GM23338 (cell line): Measurements from ENCODE around the gene SLC20A1.

ENCODE experiments used
- CREB1 ChIP-seq: fragments of 250-450 bp; sonication (Bioruptor Pico); IDR thresholded peaks from 2 replicates; pipeline ENCODE4 v1.5.0; 2020; ENCODE audit warnings: low read depth, mild to moderate bottlenecking, moderate library complexity
- ETS1 ChIP-seq: IDR thresholded peaks from 2 replicates; pipeline ENCODE4 v1.6.1; 2016; ENCODE audit warnings: antibody characterized with exemption
- EZH2 ChIP-seq: fragments of 200-600 bp; sonication (generic); IDR thresholded peaks from one replicate; pipeline ENCODE4 v1.8.0; 2017; ENCODE audit warnings: antibody characterized with exemption, mild to moderate bottlenecking, low read depth; ENCODE audit not compliant: unreplicated experiment
- POLR2AphosphoS5 ChIP-seq: IDR thresholded peaks from 2 replicates; pipeline ENCODE4 v1.6.1; 2016; ENCODE audit warnings: antibody characterized with exemption, low read depth
- TF ChIP-seq, protein P1 (sequence below), 2 experiments: fragments of 200-600 bp in 1 of 2; sonication (generic) in 1 of 2; conservative IDR thresholded peaks; 2 replicates each; pipeline versions ENCODE4 v1.5.1 to v1.6.1; 2016 to 2017; ENCODE audit warnings: antibody characterized with exemption in 2 of 2, low read depth in 2 of 2, mild to moderate bottlenecking in 2 of 2, moderate library complexity in 1 of 2
- TF ChIP-seq, protein P2 (sequence below): IDR thresholded peaks from one replicate; pipeline ENCODE4 v1.6.1; 2018; ENCODE audit warnings: antibody characterized with exemption; ENCODE audit not compliant: unreplicated experiment

- TF ChIP-seq, protein P1, sequence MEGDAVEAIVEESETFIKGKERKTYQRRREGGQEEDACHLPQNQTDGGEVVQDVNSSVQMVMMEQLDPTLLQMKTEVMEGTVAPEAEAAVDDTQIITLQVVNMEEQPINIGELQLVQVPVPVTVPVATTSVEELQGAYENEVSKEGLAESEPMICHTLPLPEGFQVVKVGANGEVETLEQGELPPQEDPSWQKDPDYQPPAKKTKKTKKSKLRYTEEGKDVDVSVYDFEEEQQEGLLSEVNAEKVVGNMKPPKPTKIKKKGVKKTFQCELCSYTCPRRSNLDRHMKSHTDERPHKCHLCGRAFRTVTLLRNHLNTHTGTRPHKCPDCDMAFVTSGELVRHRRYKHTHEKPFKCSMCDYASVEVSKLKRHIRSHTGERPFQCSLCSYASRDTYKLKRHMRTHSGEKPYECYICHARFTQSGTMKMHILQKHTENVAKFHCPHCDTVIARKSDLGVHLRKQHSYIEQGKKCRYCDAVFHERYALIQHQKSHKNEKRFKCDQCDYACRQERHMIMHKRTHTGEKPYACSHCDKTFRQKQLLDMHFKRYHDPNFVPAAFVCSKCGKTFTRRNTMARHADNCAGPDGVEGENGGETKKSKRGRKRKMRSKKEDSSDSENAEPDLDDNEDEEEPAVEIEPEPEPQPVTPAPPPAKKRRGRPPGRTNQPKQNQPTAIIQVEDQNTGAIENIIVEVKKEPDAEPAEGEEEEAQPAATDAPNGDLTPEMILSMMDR (conservative IDR thresholded peaks at IDR 0.05; ENCODE audit: low read depth in 2 of 2) = no peak
- no peak for TF ChIP-seq POLR2AphosphoS5
- TF ChIP-seq CREB1 = no peak
- TF ChIP-seq ETS1 = no peak
- TF ChIP-seq EZH2 = no peak
- TF ChIP-seq, protein P2, sequence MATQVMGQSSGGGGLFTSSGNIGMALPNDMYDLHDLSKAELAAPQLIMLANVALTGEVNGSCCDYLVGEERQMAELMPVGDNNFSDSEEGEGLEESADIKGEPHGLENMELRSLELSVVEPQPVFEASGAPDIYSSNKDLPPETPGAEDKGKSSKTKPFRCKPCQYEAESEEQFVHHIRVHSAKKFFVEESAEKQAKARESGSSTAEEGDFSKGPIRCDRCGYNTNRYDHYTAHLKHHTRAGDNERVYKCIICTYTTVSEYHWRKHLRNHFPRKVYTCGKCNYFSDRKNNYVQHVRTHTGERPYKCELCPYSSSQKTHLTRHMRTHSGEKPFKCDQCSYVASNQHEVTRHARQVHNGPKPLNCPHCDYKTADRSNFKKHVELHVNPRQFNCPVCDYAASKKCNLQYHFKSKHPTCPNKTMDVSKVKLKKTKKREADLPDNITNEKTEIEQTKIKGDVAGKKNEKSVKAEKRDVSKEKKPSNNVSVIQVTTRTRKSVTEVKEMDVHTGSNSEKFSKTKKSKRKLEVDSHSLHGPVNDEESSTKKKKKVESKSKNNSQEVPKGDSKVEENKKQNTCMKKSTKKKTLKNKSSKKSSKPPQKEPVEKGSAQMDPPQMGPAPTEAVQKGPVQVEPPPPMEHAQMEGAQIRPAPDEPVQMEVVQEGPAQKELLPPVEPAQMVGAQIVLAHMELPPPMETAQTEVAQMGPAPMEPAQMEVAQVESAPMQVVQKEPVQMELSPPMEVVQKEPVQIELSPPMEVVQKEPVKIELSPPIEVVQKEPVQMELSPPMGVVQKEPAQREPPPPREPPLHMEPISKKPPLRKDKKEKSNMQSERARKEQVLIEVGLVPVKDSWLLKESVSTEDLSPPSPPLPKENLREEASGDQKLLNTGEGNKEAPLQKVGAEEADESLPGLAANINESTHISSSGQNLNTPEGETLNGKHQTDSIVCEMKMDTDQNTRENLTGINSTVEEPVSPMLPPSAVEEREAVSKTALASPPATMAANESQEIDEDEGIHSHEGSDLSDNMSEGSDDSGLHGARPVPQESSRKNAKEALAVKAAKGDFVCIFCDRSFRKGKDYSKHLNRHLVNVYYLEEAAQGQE = no peak
Measured at GRCh38 chr2:112597537-112598322, 48.0 kb upstream of the SLC20A1 start.
